GM21381 (cell line): ENCODE measurements around the gene PUDP.
"Not testable (repeated sequence)": the region's sequence is repeated elsewhere in the genome, so short reads cannot be mapped to it uniquely, and the experiment has no call there.

Experiments
- ATAC-seq: cut with Tn5 transposase; IDR thresholded peaks from one replicate; pipeline ENCODE4 v1.9.1; 2021; ENCODE audit warnings: mild to moderate bottlenecking, moderate library complexity; ENCODE audit not compliant: unreplicated experiment

PUDP gene

DNA sequence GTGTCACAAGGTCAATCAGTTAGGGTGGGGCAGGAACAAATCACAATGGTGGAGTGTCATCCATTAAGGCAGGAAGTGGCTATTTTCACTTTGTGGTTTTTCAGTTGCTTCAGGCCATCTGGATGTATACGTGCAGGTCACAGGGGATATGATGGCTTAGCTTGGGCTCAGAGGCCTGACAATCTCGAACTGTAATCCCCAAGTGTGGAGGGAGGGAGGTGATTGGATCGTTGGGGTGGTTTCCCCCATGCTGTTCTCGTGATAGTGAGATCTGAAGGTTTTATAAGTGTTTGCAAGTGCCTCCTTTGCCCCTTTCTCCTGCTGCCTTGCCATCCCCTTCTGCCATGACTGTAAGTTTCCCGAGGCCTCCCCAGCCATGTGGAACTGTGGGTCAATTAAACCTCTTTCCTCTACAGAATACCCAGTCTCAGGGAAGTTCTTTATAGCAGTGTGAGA lies 37.1 kb downstream of the PUDP start:
- ATAC-seq, result peak; percentile 34

DNA sequence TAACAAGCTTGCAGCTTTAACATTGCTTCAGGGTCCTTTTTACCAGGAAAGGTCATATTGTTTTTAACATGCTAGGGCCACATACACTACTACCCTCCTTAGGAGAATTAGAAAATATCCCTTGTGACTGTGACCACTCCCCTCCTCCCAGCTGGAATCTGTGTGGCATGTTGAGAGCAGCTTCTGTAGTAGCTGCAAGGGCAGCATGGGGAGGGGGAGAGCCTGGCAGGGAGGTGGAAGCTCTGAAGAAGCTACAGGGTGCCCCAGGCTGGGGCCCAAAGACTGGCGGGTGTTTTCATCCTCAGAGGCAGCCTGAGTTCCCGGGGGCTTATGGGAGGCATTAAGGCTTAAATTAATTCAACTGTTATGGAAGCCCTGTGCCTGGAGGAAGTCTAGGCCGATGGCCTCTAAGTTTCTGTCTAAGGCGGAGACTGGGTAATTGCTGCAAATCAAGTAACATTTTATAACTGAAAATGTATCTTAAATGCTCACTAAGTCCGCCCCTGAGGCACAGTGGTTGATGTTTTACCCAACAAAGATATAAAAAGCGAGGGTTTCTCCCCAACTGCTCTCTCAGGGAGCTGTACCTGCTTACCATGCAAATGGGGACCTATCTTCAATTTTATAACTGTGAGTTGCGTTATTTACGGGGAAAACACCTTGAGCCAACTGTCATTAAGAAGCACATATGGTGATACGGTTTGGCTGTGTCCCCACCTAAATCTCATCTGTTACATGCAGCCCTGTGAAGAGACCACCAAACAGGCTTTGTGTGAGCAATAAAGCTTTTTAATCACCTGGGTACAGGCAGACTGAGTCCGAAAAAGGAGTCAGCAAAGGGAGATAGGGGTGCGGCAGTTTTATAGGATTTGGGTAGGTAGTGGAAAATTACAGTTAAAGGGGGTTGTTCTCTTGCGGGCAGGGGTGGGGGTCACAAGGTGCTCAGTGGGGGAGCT lies 37.8 kb downstream of the PUDP start:
- ATAC-seq, result peak; percentile 69

DNA sequence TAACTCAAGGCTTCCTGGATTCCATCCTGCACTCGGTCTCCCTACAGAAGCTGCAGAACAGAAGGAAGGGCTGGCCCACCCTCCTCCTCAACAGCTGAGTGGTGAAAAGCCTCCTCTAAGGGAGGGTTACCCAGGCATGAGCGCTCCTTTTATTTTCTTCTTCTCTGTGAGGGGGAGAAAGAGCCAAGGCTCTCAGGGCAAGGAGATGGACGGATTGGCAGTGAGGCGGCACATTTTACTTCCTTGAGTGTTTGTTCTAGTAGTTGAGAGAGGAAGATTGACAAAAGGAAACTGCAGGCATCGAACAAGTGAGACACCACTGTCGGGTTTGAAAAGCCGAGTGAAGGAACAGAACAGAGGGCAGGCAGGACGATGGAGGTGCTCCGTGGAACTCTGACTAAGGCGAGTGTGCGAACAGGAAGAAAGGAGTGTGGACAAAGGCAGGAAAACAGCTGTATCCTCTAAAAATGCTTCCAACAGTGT lies 38.9 kb downstream of the PUDP start:
- no peak for ATAC-seq

DNA sequence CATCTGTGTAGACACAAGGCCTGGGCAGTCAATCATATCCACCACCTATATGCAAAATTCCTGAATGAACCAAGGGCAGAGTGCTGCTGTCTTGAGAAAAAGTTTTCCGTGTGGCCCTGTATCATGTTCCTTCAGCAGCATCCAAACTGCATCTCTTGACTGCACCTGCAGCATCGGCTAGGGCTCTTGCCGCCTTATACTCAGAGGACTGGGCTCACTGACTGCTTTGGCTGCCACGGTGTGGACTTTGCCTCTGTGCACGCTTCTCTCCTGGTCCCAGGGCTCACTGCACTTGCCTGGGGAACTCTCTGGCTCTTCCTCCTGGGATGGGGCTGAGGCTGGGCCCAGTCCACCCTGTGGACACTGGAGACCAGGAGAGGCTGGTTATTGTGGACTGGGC lies 39.9 kb downstream of the PUDP start:
- no peak for ATAC-seq

DNA sequence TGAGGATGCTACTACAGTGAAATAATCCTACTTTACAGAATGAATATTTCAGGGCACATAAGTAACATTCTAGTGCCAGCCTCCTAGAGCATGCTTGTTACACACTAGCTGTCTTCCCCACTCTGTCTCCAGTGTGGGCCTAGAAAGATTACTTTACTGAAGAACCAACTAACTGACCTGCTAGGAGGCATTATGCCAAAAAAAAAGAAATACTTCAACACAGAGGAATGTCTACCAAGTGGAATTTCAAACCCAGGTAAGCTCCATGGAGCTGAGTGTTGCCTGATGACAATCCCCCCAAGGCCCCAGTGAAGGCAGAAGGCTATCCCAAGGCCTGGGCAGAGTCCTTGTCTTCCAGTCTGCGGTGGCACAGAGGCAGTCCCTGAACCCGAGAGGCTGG lies 41.3 kb downstream of the PUDP start:
- ATAC-seq, result no peak

DNA sequence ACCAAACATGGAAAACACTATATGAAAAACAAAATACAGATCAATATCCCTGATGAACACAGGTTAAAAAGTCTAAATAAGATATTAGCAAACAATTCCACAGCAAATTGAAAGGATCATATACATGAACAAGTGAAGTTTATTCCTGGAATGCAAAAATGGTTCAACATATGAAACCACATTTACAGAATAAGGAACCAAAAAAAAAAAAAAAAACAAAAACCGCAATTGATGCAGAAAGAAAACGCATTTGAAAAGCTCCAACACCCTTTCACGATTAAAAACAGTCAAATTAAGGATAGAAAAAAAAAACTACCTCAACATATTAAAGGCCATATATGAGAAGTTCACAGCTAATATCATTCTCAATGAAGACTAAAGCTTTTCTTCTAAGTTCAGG lies 45.8 kb downstream of the PUDP start:
- no peak for ATAC-seq

DNA sequence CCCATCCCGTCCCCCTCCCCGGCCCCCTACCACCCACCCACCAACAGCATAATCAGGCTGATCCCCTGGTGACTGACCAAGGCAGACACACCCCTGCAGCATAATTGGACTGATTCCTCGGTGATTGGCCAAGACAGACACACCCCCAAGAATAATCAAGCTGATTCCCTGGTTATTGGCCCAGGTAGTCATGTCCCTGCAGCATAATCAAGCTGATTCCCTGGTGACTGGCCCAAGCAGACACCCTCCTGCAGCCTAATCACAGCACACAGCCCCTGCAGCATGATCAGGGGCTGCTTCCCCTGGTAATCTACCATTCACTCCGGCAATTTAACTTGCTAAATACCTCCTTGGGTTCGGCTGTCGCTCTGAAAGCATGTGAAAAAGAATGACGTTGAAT lies 47.9 kb downstream of the PUDP start:
- no peak for ATAC-seq

DNA sequence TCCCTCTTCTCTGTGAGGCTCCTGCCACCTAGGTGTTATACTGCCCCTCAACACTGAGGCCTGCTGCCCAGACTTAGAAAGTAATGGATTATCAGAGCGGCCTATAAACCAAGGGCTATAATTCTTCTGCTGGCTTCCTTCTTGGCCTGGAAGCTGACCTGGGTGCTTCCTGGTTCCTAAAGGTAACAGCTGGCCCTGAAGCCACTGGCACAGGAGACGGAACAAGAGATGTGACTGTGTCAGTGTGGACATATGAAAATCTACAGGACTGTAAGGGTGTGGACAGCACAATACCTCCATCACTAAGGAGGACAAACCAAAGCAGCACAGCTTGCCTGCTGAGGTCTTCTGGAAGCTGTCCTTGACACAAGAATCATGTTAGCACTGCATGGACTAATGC lies 52.3 kb downstream of the PUDP start:
- ATAC-seq, result not testable (repeated sequence)

DNA sequence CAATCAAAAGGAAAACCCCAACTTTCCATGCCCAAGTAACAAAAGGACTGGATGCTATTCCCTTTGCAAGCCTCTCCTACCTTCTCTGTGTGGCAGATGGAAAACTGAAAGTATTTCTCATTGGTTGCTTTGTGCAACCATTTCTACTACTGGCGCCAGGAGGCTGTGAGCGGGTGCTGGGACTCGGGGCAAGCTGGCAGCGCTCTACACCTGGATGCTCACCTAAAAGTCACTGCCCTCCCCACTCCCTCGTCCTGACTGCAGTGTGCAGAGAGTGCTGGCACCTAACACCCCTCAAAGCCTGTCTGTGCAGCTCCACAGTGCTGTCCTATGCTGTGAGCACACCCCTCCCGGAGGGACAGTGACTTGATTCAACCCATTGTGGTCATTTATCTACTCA lies 54.6 kb downstream of the PUDP start:
- ATAC-seq, result no peak

DNA sequence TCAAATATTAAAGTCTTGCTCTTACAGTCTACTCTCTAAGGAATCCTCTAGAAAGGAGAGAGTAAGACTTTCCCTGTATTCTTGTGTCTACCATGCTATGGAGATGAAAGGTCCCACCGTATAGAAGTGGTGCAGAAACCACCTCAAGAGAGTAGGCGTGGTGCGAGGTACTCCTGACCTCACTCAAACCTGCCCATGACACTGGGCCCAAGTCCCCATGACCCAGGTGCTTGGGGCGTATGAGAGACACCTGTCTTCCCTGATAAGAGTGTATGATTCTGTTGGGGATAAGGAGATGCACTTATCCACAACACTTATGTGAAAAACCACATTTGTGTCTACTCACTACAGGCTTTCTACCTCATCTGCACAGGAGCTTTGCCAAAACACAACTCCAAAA lies 55.4 kb downstream of the PUDP start:
- no peak for ATAC-seq

DNA sequence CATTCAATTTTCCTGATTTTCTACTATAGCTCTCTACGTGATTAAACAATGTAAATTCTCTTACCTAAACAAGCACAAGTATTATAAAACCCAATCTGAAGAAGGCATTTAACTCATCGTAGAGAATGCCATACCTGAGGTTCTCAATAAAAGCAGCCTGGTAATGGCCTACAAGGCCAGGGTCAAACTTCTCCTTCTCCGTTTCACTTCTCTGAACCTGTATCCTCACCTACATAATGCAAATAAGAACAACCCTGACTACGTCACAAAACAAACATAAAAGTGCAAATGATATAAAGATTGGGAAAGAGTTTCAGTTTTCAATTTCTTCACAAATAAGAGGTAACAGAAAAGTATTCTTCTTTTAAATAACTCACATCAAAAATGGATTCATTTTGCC lies 56.0 kb downstream of the PUDP start:
- no peak for ATAC-seq

DNA sequence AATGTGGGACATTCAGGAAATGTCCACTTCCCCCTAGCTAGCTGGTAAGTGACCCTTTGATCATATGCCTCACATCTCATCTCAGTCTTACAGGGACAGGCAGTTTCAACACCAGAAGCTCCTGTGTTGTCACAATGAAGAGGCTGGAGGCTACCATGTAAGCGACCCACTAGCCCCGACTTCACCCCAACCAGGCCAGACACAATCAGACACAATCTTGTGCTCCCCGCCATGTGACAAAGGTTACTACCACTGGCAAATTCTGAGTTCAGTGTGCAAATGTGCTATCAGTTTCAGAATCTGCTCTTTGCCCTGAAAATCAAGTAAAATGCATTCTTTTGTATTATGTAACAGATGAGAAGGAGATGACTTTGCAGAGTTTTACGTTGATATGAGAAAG lies 57.3 kb downstream of the PUDP start:
- no peak for ATAC-seq

DNA sequence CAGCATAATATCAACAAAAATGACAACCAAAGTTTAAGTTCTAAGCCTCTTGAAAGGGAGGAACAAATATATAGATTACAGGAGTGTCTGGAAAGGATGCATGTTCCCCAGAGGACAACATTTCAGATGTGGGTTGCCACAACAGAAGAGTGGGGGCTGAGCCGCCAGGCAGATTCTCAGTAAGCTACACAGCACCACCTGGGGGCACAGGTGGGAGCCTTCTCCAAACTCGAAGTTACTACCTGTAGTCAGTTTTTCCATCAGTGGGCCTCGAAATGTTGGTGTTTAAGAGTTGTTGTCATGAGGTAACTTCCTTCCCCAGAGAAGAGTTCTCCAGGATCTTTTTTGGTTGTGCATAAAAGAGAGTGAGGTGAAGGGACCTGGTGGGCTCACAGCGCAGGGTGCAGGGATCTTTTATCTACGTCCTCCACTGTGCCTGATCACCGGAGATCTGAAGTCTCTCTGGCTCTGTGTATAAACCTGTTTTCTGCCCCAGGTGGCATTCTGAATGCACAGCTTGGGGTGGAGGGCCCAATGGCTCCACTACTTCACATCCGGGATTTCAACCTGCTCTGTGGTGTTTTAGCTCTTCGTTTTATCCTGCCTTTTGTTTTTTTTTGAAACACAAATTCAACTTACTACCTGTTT lies 58.9 kb downstream of the PUDP start:
- no peak for ATAC-seq

DNA sequence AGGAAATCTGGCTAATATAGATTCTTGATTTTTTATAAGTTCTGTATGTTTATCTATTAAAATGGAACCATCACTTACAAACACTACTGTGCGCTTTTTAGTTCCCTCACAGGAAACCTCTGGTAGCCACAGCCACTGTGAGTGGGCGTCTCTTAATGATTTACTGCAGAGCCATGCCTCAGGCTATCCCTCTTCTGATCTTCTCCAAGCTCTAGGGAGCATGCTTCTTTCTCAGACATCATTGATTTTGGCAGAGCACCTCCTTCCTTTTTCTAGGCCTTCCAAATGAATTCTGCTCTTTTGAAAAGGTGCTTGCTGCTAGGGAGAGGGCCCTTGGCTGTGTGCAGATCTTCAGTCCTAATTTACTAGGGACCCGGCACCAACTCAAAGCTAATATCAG lies 61.6 kb downstream of the PUDP start:
- ATAC-seq, result peak; percentile 38

DNA sequence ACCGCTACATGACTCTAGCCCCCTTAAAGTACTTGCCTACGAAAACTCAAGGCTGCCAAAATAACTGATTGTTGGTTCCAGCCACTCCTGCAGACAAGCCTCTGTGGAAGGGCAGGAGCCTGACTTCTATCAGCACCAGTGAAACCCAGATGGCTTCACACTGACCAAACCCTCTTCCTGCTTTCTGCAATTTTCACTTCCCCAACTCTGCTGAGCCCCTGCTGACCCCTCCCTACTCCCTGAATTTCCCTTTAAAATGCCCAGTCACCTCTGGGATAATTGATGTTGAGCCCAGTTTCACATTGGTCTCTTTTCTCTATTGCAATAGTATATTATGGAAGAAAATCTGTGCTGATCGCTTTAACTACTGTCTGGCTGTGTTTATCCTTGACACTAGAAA lies 62.1 kb downstream of the PUDP start:
- ATAC-seq, result peak; percentile 33

DNA sequence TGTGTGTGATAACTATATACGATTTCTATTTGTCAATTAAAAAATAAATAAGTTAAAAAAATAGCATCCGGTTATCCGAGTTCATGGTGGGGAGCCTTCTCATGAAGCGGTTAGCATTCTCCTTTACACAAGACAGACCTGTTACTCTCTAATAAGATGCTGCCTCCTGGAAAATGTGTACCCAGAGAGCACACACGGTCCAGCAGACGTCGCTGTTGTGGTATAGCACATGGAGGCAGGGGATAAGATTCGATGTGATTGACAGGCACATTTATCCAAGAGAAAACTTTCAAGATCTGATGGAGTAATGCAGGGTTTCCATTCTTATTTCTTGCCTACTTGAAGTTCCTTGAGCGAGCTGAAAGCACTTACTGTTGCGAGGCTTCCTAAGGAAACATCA lies 63.1 kb downstream of the PUDP start:
- ATAC-seq, result no peak

DNA sequence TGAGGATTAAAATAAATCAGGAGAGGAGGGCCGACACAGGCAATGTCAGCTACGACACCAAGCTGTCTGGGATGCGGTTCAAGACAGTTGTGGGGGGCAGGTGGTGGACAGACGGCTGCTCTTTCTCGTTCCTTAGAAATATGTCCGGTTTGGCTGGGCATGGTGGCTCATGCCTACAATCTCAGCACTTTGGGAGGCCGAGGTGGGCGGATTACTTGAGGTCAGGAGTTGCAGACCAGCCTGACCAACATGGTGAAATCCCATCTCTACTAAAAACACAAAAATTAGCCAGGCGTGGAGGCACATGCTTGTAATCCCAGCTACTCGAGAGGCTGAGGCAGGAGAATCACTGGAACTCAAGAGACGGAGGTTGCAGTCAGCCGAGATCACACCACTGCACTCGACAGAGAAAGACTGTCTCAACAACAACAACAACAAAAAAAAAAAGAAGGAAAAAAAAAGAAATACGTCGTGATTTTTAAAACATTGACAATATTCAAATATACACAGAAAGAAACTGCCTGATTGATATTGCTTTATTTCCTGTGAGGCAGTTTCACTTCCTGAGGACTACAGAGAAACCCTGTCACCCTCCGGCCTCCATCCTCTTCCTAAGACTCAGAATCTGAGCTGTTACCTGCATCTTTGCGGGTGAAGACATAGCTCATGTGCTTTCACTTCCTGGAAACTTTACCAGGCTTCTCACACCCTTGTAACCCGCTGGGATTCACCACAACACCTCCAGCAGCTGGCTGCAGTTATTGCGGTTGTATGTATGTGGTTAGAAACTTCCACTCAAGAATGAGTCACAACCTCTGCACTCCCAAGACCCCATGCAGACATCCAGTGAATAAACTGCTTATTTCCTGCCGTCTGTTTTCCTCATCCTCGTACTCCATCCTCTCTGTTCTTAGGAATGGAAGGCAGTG lies 64.2 kb downstream of the PUDP start:
- ATAC-seq, result peak; percentile 80

DNA sequence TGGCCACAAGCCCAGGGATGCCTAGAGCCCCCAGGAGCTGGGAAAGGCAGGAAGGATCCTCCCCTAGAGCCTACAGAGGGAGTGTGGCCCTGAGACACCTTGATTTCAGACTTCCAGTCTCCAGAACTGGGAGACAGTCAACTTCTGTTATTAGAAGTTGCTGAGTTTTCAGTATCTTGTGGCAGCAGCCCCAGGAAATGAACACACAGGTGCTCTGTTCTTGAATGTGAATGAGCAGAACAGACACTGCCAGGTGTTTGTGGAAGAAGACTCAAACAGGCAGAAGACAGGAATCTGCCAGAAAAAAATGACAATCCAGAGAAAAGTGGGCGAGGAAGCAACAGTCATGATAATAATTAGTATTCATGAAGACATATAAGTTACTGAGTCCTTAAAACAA lies 64.9 kb downstream of the PUDP start:
- no peak for ATAC-seq

DNA sequence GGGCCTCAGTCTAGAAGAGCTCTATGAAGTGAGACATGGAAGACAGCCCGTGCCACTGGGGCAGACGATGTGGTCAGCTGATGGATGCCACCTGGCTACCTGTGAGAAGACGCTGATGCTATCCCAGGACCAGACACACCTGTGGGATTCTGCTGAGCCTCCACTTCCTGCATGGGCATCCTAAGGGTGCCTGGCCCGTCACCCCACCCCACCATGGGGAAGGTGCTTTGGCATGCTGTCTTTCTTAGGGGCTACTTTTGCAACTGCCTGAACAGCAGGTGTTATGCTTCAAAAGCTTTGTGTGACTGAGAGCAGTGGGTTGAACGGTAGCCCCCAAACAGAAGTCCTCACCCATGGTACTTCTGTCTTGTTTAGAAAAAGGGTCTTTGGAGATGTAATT lies 65.4 kb downstream of the PUDP start:
- ATAC-seq, result no peak

DNA sequence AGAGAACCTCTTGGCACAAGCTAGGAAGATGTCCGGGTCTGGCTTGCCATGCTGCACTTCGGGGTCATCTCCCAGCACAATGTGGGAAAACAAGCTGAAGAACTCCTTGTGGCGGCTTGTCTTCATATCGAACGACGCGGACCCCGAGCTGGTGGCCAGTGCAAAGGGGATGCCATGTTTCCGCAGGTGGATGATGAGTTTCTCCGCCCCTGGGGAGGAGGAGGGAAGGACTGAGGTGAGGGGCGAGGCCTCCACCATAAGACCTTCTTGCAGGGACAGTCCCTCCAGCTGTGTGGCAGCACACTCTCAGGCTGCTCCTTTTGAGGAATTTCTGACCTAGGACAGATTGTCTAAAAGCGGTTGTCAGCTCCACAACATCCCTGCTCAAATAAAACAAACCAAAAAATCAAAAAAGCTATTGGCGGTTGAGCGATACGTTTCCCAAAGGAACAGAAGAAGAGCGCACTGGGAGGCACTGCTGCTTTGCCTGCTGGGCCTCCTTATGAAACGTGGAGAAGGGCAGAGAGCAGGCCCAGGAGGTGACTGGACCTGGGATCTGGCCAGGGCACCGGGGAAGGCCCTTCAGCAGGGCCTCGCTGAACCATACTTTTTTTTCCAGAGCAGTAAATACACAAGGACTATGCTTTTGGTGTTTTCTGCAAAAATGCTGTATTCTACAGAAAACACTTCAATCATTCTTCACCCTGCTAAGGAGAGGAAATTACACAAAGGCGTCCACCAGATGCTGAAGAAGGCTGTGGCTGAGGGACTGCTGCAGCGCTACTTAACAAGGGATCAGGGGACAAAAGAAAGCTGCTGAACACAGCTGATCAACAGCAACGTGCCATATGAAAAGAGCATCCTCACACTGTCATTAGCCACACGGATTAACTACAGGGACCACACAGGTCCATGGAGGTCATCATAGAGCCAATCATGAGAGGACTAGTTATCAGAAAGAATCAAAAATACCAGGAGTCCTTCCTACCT lies 70.4 kb downstream of the PUDP start:
- no peak for ATAC-seq
